ENCODE measurements around the gene FMNL1. TPM values are rescaled to one million over a fixed set of nuclear protein-coding genes. Genes with fewer than 3 reads are reported as not detected.
A peak's percentile ranks its signal among the peaks of the same experiment; 100 is the strongest.

The FMNL1 gene
- polyA plus RNA-seq, 2 of the 4 experiments (the other 2 are of a cell fraction): 8.6 to 43.9 TPM

DNA sequence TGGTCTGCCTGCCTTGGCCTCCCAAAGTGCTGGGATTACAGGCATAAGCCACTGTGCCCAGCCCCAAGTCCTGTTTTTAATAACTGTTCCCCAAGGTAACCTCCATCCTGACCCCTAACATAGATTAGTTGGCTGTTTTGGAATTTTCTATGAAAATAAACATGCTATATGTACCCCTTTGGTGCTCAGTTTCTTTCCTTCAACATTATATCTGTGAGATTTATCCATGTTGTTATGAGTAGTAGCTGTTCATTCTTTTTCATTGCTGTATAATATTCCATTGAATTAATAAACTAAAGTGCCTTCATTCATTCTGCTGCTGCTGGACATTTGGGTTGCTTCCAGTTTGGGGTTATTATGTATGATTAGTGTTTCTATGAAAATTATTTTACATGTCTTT, 26.3 kb upstream of the FMNL1 start:
- 0 out of 2 replicates have a peak, but pooled peaks have one; percentile 64 for TF ChIP-seq HDAC2 (IDR thresholded peaks at IDR 0.05)
- no peak for TF ChIP-seq HOXB5 (CRISPR knock-in tag; IDR thresholded peaks at IDR 0.05)
- peak; percentile 76; the same call in 1 of the 2 replicates for TF ChIP-seq KDM1A (IDR thresholded peaks at IDR 0.05; ENCODE audit: low read depth)
- ChIA-PET POLR2A (interaction anchor here (0.7 to 10.7 kb wide), 4 partner anchors 19 to 45 kb away, joined by 4 to 352 read pairs (median 8); partner anchors contain the start of genes HEXIM1 and HEXIM2), CTCF (interaction anchor here (20.4 to 52.3 kb wide), 2 partner anchors 31 to 61 kb away, joined by 639 to 2147 read pairs; partner anchors contain the start of genes ACBD4, HEXIM1, HEXIM2 and PLCD3)
- no peak for FAIRE-seq
- H3K4me1 ChIP-seq: peaks cover 64% of the 10 kb centered on the region
- no peak overlapping the region for H3K4me3 ChIP-seq
- H3K27ac ChIP-seq: peak overlapping the region; percentile 86; a peak in 3 of 6 replicates
- DNase-seq (ENCODE audit: low read depth in 1 of 2, low spot score in 1 of 2): no peak
- no peak for ATAC-seq
- no peaks in the 10 kb centered on the region for H3K9me3 ChIP-seq
- no peak overlapping the region for H3K4me2 ChIP-seq

DNA sequence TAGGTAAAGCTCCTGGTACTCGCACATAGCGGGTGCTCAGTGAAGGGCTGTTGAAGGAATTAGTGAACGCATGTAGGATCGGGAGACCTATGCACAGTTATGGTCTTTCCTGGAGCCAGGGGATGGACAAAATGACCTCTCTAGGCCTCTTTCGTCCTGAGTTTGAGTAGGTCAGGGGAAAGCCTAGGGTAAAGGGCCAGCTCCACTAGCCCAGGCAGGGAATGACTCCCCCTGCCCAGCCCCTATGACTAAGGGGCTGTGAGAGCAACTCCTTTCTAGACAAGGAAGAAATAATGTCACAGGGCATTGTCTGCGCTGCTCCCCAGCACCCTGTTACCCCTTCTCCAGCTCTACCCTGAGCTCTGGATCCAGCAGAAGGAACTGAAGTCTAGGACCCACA, 24.6 kb upstream of the FMNL1 start:
- Histone ChIP-seq H3K4me1 (peaks cover 55% of the 10 kb centered on the region), H3K9me3 (no peaks in the 10 kb centered on the region), H3K27ac (peak overlapping the region; percentile 93 to 94), H3K4me2 (peak overlapping the region; percentile 71), H3K4me3 (no peak overlapping the region)
- DNase-seq (ENCODE audit: low read depth in 1 of 2, low spot score in 1 of 2) (no peak), ATAC-seq (peak; percentile 30 to 37; a peak in 5 of 6 replicates), FAIRE-seq (no peak)
- CTCF ChIA-PET: interaction anchor here (0.6 to 52.3 kb wide), 50 partner anchors 9 to 422 kb away, joined by 3 to 2147 read pairs (median 6); partner anchors contain the start of genes ACBD4, FMNL1, HEXIM1 and HEXIM2
- 75% methylated on average over 6 of the region's 6 CpGs for WGBS (ENCODE audit: missing lambda C conversion rate)
- POLR2A ChIA-PET: interaction anchor here (0.6 to 10.7 kb wide), 7 partner anchors 21 to 62 kb away, joined by 6 to 352 read pairs (median 30); partner anchors contain the start of genes ACBD4, HEXIM1 and HEXIM2
- no peak for TF ChIP-seq RAD21 (conservative IDR thresholded peaks at IDR 0.05 in 1 of 2, IDR thresholded peaks at IDR 0.05 in 1 of 2)
- no peak for TF ChIP-seq TP53 (CRISPR knock-in tag; IDR thresholded peaks at IDR 0.05)
- TF ChIP-seq FOSL2 (IDR thresholded peaks at IDR 0.05): no peak
- TF ChIP-seq FOSL2 (CRISPR knock-in tag; IDR thresholded peaks at IDR 0.05): peak; percentile 3; the same call in 1 of the 2 replicates
- TF ChIP-seq HEYL (CRISPR knock-in tag; IDR thresholded peaks at IDR 0.05): no peak
- TF ChIP-seq ZFP36 (IDR thresholded peaks at IDR 0.05; ENCODE audit: borderline replicate concordance, partially characterized antibody): no peak
- TF ChIP-seq BHLHE40 (IDR thresholded peaks at IDR 0.05; ENCODE audit: low read depth, low read length): no peak

- ChIA-PET POLR2A (interaction anchor here (0.7 to 10.7 kb wide), 7 partner anchors 21 to 62 kb away, joined by 4 to 352 read pairs (median 30); partner anchors contain the start of genes ACBD4, HEXIM1 and HEXIM2), CTCF (interaction anchor here (0.6 to 52.3 kb wide), 59 partner anchors 9 to 422 kb away, joined by 3 to 2147 read pairs (median 5); partner anchors contain the start of genes ACBD4, FMNL1, HEXIM1 and HEXIM2)
- no peak overlapping the region for H3K4me3 ChIP-seq
- under 1% methylated on average over 16 of the region's 16 CpGs for WGBS (ENCODE audit: missing lambda C conversion rate)
- peak; percentile 80 to 95 for DNase-seq (ENCODE audit: low read depth in 1 of 2, low spot score in 1 of 2)
- ATAC-seq: peak; percentile 96 to 98
- H3K27ac ChIP-seq: peak overlapping the region; percentile 93 to 94
- no peak for TF ChIP-seq FOSL2 (IDR thresholded peaks at IDR 0.05)
- TF ChIP-seq FOSL2 (CRISPR knock-in tag; IDR thresholded peaks at IDR 0.05): peak; percentile 45
- peak; percentile 72; a peak in 4 of 5 replicates for TF ChIP-seq JUN (IDR thresholded peaks at IDR 0.05)
- peak; percentile 87; the same call in 1 of the 2 replicates for TF ChIP-seq MAZ (IDR thresholded peaks at IDR 0.05; ENCODE audit: borderline replicate concordance, low read depth, low read length)
- no peak for TF ChIP-seq MAFK (IDR thresholded peaks at IDR 0.05; ENCODE audit: partially characterized antibody)
- peak; percentile 83 for TF ChIP-seq MAX (IDR thresholded peaks at IDR 0.05)
- TF ChIP-seq ZSCAN20 (CRISPR knock-in tag; IDR thresholded peaks at IDR 0.05): no peak
- TF ChIP-seq SREBF2 (IDR thresholded peaks at IDR 0.05): no peak
- TF ChIP-seq POLR2A (IDR thresholded peaks at IDR 0.05; ENCODE audit: low read length): no peak
- TF ChIP-seq CHD2 (IDR thresholded peaks at IDR 0.05; ENCODE audit: low read length, partially characterized antibody): peak; percentile 47
- TF ChIP-seq MYC (IDR thresholded peaks at IDR 0.05; ENCODE audit: borderline replicate concordance, low read length): peak; percentile 65; the same call in 1 of the 2 replicates
- TF ChIP-seq HOXB5 (CRISPR knock-in tag; IDR thresholded peaks at IDR 0.05): 0 out of 2 replicates have a peak, but pooled peaks have one; percentile 71
- TF ChIP-seq KDM1A (IDR thresholded peaks at IDR 0.05; ENCODE audit: low read depth): no peak
- TF ChIP-seq ESRRA (IDR thresholded peaks at IDR 0.05; ENCODE audit: borderline replicate concordance, low read length): peak; percentile 63; the same call in 1 of the 2 replicates
- peak; percentile 100 for TF ChIP-seq SMC3 (IDR thresholded peaks at IDR 0.05)
- 0 out of 2 replicates have a peak, but pooled peaks have one; percentile 49 for TF ChIP-seq PBX3 (IDR thresholded peaks at IDR 0.05)
- TF ChIP-seq KDM5A (IDR thresholded peaks at IDR 0.05): no peak
- peak; percentile 100 for TF ChIP-seq RAD21 (conservative IDR thresholded peaks at IDR 0.05 in 1 of 2, IDR thresholded peaks at IDR 0.05 in 1 of 2)
- TF ChIP-seq EHMT2 (IDR thresholded peaks at IDR 0.05; ENCODE audit: low read depth): no peak
- TF ChIP-seq NPAS2 (CRISPR knock-in tag; IDR thresholded peaks at IDR 0.05; ENCODE audit: borderline replicate concordance): no peak
- TF ChIP-seq ZNF302 (CRISPR knock-in tag; IDR thresholded peaks at IDR 0.05): no peak
- TF ChIP-seq HEYL (CRISPR knock-in tag; IDR thresholded peaks at IDR 0.05): no peak
- TF ChIP-seq, protein P1, sequence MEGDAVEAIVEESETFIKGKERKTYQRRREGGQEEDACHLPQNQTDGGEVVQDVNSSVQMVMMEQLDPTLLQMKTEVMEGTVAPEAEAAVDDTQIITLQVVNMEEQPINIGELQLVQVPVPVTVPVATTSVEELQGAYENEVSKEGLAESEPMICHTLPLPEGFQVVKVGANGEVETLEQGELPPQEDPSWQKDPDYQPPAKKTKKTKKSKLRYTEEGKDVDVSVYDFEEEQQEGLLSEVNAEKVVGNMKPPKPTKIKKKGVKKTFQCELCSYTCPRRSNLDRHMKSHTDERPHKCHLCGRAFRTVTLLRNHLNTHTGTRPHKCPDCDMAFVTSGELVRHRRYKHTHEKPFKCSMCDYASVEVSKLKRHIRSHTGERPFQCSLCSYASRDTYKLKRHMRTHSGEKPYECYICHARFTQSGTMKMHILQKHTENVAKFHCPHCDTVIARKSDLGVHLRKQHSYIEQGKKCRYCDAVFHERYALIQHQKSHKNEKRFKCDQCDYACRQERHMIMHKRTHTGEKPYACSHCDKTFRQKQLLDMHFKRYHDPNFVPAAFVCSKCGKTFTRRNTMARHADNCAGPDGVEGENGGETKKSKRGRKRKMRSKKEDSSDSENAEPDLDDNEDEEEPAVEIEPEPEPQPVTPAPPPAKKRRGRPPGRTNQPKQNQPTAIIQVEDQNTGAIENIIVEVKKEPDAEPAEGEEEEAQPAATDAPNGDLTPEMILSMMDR (IDR thresholded peaks at IDR 0.05): peak; percentile 100
- H3K9me3 ChIP-seq: no peaks in the 10 kb centered on the region
- H3K4me1 ChIP-seq: peaks cover 51% of the 10 kb centered on the region
- FAIRE-seq: no peak
- peak overlapping the region; percentile 71 for H3K4me2 ChIP-seq
These were observed 23.9 kb upstream of the FMNL1 start for GRCh38 chr17:45197555-45198334.
